SJCRH30 (cell line): ENCODE results near the gene TMEM91. TPM values are rescaled to one million over a fixed set of nuclear protein-coding genes. Genes with fewer than 3 reads are reported as not detected.

Experiments
- DNase-seq, 2 experiments: peaks; one replicate each; pipeline ENCODE4 v3.0.0-alpha.2; 2015 to 2020
- H3K27ac ChIP-seq: fragments of 250-450 bp; sonication (Bioruptor Pico); 2 replicates; pipeline ENCODE4 v1.5.1; 2020; ENCODE audit warnings: mild to moderate bottlenecking, moderate library complexity
- H3K27me3 ChIP-seq: fragments of 250-450 bp; sonication (Bioruptor Pico); 2 replicates; pipeline ENCODE4 v1.5.1; 2020; ENCODE audit warnings: mild to moderate bottlenecking, moderate library complexity
- H3K36me3 ChIP-seq: fragments of 250-450 bp; sonication (Bioruptor Pico); 2 replicates; pipeline ENCODE4 v1.5.1; 2020; ENCODE audit warnings: mild to moderate bottlenecking, moderate library complexity
- H3K4me1 ChIP-seq: fragments of 250-450 bp; sonication (Bioruptor Pico); 2 replicates; pipeline ENCODE4 v1.5.1; 2020; ENCODE audit warnings: mild to moderate bottlenecking, moderate library complexity
- H3K4me3 ChIP-seq: fragments of 250-450 bp; sonication (Bioruptor Pico); 2 replicates; pipeline ENCODE4 v1.5.1; 2020; ENCODE audit warnings: mild to moderate bottlenecking, moderate library complexity
- H3K9me3 ChIP-seq: fragments of 250-450 bp; sonication (Bioruptor Pico); replicated peaks from 2 replicates; pipeline ENCODE4 v1.5.1; 2020; ENCODE audit warnings: mild to moderate bottlenecking, moderate library complexity
- total RNA-seq: library from RNA; depleted of rRNA; stranded (reverse); fragments of >200 nt; shearing (Covaris generic); gene quantifications from 2 replicates; pipeline ENCODE4 v1.2.3, GENCODE V29; 2014

The TMEM91 gene
- total RNA-seq, 1 experiment from 2014 or later, result 1.6 TPM

DNA sequence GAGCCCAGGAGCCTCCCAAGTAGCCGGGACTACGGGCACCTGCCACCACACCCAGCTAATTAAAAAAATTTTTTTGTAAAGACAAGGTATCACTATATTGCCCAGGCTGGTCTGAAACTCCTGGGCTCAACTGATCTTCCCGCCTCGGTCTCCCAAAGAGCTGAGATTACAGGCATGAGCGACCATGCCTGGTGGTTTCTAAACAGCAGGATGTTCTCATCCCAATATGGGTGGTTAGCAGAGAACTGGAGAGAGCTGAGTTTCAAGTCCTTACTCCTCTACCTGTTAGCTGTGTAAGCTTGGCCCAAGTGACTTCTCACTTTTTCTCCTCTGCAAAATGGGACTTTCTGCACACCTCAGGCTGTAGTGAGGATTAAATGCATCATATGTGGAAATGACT lies 8.0 kb downstream of the TMEM91 start:
- no peak for DNase-seq
- Histone ChIP-seq H3K4me3 (no peak overlapping the region), H3K27me3 (no peaks in the 10 kb centered on the region), H3K27ac (no peak overlapping the region), H3K36me3 (peaks cover 11% of the 10 kb centered on the region), H3K4me1 (no peaks in the 10 kb centered on the region), H3K9me3 (no peaks in the 10 kb centered on the region)

DNA sequence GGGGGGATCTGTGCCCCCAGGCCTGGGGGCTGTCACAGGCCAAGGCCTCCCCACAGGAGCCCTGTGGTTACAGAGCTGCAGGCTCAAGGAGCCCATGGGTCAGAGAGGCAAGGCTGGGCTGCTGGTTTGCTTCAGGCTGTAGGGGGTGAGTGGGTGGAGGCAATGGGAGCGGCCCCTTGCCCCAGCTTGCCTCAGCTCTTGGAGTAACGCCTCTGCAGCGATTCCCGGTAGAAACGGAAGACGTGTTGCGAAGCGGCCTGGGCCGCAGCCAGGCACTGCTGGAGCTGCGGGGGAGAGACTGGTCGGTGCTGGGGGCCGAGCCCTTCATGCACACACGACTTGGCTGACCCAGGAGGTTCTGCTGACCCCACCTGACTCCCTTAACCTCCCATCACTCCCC lies 10.1 kb downstream of the TMEM91 start:
- H3K27me3 ChIP-seq, result no peaks in the 10 kb centered on the region
- H3K4me3 ChIP-seq, result no peak overlapping the region
- H3K36me3 ChIP-seq, result peaks cover 32% of the 10 kb centered on the region
- no peaks in the 10 kb centered on the region for H3K9me3 ChIP-seq
- no peaks in the 10 kb centered on the region for H3K4me1 ChIP-seq
- H3K27ac ChIP-seq, result no peak overlapping the region
- DNase-seq, result no peak

GRCh38 chr19:41391618-41392017 lies 15.3 kb downstream of the TMEM91 start:
- no peaks in the 10 kb centered on the region; the same call in 1 of the 2 replicates for H3K4me1 ChIP-seq
- H3K4me3 ChIP-seq, result no peak overlapping the region
- H3K27me3 ChIP-seq, result no peaks in the 10 kb centered on the region
- no peaks in the 10 kb centered on the region for H3K9me3 ChIP-seq
- DNase-seq, result no peak
- H3K27ac ChIP-seq, result no peak overlapping the region
- peaks cover 41% of the 10 kb centered on the region for H3K36me3 ChIP-seq

DNA sequence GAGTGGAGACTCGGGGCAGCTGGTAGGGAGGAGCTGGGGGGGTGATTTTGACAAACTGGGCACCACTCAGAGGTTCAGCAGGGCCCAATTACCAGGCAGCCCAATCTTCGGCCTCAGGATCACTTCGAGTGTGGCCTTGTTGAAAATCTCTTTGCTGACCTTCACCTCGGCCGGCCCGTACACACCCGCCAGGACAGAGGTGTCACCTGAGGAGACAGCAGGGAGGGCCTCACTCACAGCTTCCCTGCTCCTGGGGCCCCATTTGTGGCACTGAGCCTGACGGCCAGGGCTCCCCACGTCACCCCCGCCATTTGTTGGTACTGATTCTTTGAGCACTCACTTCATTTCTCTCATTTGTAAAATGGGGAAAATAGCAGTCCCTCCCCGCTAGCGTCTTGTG lies 16.4 kb downstream of the TMEM91 start:
- Histone ChIP-seq H3K36me3 (peaks cover 41% of the 10 kb centered on the region), H3K4me1 (no peaks in the 10 kb centered on the region; the same call in 1 of the 2 replicates), H3K27me3 (no peaks in the 10 kb centered on the region), H3K4me3 (no peak overlapping the region), H3K27ac (no peak overlapping the region), H3K9me3 (no peaks in the 10 kb centered on the region)
- DNase-seq, result no peak

DNA sequence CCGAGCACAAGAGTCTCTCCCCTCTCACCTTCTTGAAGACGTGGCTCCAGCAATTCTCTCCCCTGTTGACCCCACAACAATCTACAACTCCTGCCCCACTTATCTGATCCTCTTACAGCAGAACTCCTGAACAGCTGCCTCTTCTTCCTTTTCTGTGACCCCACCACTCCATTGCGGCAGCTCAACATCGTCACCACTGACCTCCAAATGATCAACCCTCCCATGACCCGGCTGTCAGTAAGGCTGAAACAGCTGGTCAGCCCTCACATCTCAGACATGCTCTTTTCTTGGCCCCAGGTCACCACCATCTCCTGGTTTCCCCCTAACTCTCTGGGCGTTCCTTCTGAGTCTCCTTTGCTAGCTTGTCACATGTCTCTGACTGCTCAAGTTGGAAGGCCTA lies 19.0 kb downstream of the TMEM91 start:
- H3K27ac ChIP-seq, result no peak overlapping the region
- no peaks in the 10 kb centered on the region for H3K9me3 ChIP-seq
- no peaks in the 10 kb centered on the region for H3K27me3 ChIP-seq
- no peak for DNase-seq
- H3K4me1 ChIP-seq, result peaks cover 7% of the 10 kb centered on the region; the same call in 1 of the 2 replicates
- peaks cover 22% of the 10 kb centered on the region for H3K36me3 ChIP-seq
- no peak overlapping the region for H3K4me3 ChIP-seq

- Histone ChIP-seq H3K36me3 (0 out of 2 replicates have a peak, but pooled peaks cover 5% of the 10 kb centered on the region), H3K27ac (peak within 1 kb of the TSS; percentile 97), H3K4me3 (peak within 1 kb of the TSS; percentile 92), H3K4me1 (peaks cover 7% of the 10 kb centered on the region; the same call in 1 of the 2 replicates), H3K27me3 (no peaks in the 10 kb centered on the region), H3K9me3 (no peaks in the 10 kb centered on the region)
- DNase-seq, result peak; percentile 100
These were observed 21.0 kb downstream of the TMEM91 start, which contains the start of the genes BCKDHA and EXOSC5 for GRCh38 chr19:41397086-41398049. Gene BCKDHA, plus strand, starts transcription at chr19:41397818. Its CDS starts 10 bp downstream, at chr19:41397828. Gene EXOSC5, minus strand, starts transcription at chr19:41397359. Its CDS starts 31 bp downstream, at chr19:41397328.

DNA sequence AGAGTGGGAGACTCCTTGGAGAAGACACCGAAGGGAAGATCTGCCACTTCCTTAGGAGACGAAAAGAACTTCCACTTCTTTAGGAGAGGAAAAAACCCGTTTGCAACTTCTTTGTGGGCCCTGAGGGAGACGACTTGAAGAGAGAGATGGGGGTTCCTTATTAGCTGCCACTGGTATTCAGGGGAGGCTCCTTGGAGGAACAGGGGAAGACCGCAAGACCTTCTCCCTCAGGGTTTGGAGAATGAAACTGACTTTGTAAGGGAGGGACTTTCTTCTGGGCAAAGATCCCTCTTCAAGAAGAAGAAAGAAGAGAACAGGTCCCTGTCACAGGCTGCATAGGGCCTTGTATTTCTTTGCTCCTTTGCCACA lies 21.7 kb downstream of the TMEM91 start:
- Histone ChIP-seq H3K4me3 (peak overlapping the region; percentile 92), H3K9me3 (no peaks in the 10 kb centered on the region), H3K36me3 (0 out of 2 replicates have a peak, but pooled peaks cover 1% of the 10 kb centered on the region), H3K4me1 (peaks cover 7% of the 10 kb centered on the region; the same call in 1 of the 2 replicates), H3K27me3 (no peaks in the 10 kb centered on the region), H3K27ac (peak overlapping the region; percentile 97)
- no peak for DNase-seq

GRCh38 chr19:41398598-41398997 lies 22.3 kb downstream of the TMEM91 start:
- no peaks in the 10 kb centered on the region for H3K36me3 ChIP-seq
- no peaks in the 10 kb centered on the region for H3K9me3 ChIP-seq
- H3K27ac ChIP-seq, result no peak overlapping the region
- peaks cover 7% of the 10 kb centered on the region; the same call in 1 of the 2 replicates for H3K4me1 ChIP-seq
- peak overlapping the region; percentile 92 for H3K4me3 ChIP-seq
- DNase-seq, result no peak
- H3K27me3 ChIP-seq, result no peaks in the 10 kb centered on the region

- DNase-seq, result no peak
- H3K27me3 ChIP-seq, result no peaks in the 10 kb centered on the region
- H3K9me3 ChIP-seq, result no peaks in the 10 kb centered on the region
- no peaks in the 10 kb centered on the region for H3K36me3 ChIP-seq
- peak overlapping the region; percentile 92; the same call in 1 of the 2 replicates for H3K4me3 ChIP-seq
- no peak overlapping the region for H3K27ac ChIP-seq
- peaks cover 7% of the 10 kb centered on the region; the same call in 1 of the 2 replicates for H3K4me1 ChIP-seq
These were observed 22.8 kb downstream of the TMEM91 start for GRCh38 chr19:41399091-41399490.

- H3K9me3 ChIP-seq, result no peaks in the 10 kb centered on the region
- peaks cover 7% of the 10 kb centered on the region; the same call in 1 of the 2 replicates for H3K4me1 ChIP-seq
- H3K27ac ChIP-seq, result no peak overlapping the region
- H3K4me3 ChIP-seq, result no peak overlapping the region
- H3K27me3 ChIP-seq, result no peaks in the 10 kb centered on the region
- no peak for DNase-seq
- H3K36me3 ChIP-seq, result no peaks in the 10 kb centered on the region
These were observed 23.2 kb downstream of the TMEM91 start for GRCh38 chr19:41399525-41399924.

GRCh38 chr19:41401483-41401882 lies 25.1 kb downstream of the TMEM91 start:
- Histone ChIP-seq H3K9me3 (no peaks in the 10 kb centered on the region), H3K27me3 (no peaks in the 10 kb centered on the region), H3K4me1 (peaks cover 7% of the 10 kb centered on the region; the same call in 1 of the 2 replicates), H3K36me3 (no peaks in the 10 kb centered on the region), H3K4me3 (no peak overlapping the region), H3K27ac (no peak overlapping the region)
- no peak for DNase-seq

GRCh38 chr19:41402010-41402409 lies 25.7 kb downstream of the TMEM91 start:
- H3K4me3 ChIP-seq, result no peak overlapping the region
- no peaks in the 10 kb centered on the region for H3K9me3 ChIP-seq
- H3K36me3 ChIP-seq, result no peaks in the 10 kb centered on the region
- H3K27ac ChIP-seq, result no peak overlapping the region
- no peaks in the 10 kb centered on the region for H3K27me3 ChIP-seq
- peaks cover 7% of the 10 kb centered on the region; the same call in 1 of the 2 replicates for H3K4me1 ChIP-seq
- DNase-seq, result no peak

DNA sequence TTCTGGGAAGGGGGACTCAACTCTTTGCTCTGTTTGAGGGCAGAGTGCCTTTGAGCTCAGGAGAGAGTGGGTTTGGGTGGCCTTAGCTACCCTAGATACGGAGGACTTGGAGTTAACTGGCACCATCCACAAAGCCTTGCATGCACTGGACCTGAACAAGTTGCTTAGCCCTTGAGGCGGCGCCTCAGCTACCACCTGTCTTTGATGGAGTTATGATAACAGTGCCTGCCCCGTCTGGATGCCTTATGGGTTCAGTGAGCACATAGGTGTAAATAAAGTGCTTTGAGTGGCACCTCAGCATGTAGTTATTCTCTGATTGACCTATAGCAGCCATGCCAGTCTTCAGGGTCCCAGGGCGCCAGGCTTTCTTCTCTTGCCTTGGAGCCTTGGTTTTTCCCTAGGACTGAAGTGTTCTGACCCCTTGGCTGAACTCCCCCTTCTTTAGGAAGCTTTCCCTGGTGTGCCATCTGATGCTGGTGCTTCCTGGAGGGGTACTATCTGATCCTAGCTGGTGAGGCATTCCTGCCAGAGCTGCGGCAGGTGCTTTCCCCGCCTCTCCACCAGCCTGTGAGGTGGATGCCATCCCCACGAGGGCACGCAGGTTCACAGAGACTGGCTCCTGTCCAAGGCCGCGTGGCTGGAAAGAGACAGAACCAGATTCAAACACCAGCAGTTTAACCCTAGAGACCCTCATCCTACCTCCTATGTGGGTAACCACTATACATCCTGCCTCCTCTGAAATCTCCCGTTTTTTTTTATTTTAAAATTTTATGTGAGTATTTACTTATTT lies 27.0 kb downstream of the TMEM91 start:
- Histone ChIP-seq H3K9me3 (no peaks in the 10 kb centered on the region), H3K27ac (no peak overlapping the region), H3K27me3 (no peaks in the 10 kb centered on the region), H3K4me3 (no peak overlapping the region), H3K36me3 (no peaks in the 10 kb centered on the region), H3K4me1 (peaks cover 6% of the 10 kb centered on the region; the same call in 1 of the 2 replicates)
- DNase-seq, result no peak

GRCh38 chr19:41405776-41406175 lies 29.4 kb downstream of the TMEM91 start:
- H3K36me3 ChIP-seq, result no peaks in the 10 kb centered on the region
- H3K9me3 ChIP-seq, result no peaks in the 10 kb centered on the region

More at GRCh38 chr19:41405776-41406175, 29.4 kb downstream of the TMEM91 start:
- Histone ChIP-seq H3K4me1 (peaks cover 7% of the 10 kb centered on the region), H3K4me3 (no peak overlapping the region), H3K27me3 (no peaks in the 10 kb centered on the region), H3K27ac (no peak overlapping the region)
- no peak for DNase-seq
